ENCODE measurements around the gene BICRA.
"Not testable (repeated sequence)": the region's sequence is repeated elsewhere in the genome, so short reads cannot be mapped to it uniquely, and the experiment has no call there.

Gene BICRA

DNA sequence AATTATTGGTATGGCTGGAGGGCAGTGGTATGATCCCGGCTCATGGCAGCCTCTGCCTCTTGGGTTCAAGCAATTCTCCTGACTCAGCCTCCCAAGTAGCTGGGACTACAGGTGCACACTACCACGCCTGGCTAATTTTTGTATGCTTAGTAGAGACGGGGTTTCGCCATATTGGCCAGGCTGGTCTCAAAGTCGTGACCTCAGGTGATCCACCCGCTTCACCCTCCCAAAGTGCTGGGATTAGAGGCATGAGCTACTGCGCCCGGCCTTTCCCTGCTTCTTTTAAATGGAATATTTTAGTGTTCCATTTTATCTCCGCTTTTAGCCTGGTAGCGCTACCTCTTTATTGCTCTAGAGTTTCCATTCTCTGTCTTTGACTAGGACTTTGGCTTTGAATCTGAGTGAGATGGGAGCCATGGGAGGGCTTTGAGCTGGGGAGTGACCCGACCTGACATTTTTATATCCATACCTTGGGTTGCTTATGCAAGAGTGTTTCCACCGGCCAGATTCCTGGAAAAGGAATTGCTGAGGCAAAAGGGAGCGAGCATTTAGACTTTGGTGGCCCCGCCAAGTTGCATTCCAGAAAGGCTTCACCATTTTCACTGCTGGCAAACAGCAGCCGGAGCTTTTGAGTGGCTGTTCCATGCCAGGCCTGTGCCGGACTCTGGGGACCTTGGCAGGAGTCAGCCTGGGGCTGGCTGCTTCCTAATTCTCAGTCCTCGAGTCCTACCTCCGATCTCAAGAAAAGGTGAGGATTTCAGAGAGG, 22.9 kb downstream of the BICRA start:
- no peak for DNase-seq

DNA sequence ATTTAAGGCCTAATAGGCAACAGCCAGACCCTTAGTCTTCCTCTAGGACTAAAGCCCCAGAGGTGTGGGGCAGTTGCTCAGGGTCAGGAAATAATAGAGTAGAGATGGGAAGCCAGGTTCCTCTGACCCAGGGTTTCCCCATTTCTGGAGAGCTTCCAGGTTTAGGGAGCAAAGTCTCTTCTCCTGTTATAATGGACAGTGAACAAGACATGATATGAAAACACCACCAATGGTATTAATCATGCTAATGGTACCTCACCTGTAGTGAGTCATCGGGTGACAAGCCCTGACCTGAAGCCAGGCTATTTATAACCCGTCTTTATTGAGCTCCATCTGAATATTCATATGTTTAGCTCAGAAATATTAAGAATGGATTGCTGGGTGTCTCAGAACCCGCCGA, 24.6 kb downstream of the BICRA start:
- no peak for DNase-seq

DNA sequence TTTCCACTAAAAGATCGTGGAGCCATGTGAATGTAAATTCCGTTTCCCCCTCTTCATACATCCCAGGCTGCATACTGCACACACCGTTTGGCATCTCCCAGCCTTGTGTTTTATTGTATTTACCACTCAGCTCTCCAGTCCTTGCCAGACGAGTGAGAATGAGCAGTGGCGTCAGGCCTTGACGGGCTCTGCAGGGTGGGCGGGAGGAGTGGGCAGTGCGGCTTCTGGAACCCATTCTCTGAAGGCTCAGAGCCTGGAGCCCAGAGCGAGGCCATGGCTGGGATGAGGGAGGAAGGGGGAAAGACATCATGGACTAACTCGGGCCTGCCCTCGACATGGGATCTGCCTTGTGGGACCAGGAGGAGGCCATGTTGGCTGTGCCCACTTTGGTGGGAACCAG, 25.1 kb downstream of the BICRA start:
- no peak for DNase-seq

DNA sequence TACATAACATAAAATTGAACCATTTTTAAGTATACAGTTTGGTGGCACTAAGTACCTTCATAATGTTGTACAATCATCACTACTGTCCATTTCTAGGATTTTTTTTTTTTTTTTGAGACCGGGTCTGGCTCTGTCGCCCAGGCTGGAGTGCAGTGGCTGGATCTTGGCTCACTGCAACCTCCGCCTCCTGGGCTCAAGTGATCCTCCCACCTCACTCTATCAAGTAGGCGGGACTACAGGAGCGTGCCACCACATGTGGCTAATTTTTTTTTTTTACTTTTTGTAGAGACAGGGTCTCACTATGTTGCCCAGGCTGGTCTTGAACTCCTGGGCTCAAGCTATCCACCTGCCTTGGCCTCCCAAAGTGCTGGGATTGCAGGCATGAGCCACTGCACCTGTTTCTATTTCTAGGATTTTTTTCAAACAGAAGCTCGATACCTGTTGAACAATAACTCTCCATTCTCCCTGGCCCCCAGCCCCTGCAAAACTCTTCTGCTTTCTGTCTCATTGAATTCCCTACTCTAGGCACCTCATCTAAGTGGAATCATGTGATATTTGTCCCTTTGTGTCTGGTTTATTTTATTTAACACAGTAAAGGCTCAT, 26.3 kb downstream of the BICRA start:
- not testable (repeated sequence) for DNase-seq

DNA sequence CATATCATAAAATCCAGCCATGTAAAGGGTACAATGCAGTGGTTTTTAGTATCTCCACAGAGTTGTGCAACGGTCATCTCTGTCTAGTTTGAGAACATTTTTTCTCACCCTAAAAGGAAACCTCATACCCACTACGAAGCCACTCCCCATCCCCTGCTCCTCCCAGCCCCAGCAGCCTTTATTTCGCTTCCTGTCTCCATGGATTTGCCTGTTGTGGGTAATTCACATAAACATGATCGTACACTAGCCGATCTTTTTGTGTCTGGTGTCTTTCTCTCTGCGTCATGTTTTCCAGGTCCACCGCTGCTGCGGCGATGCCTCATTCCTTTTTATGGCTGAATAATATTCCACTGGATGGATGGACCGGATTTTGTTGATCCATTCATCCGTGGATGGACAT, 28.6 kb downstream of the BICRA start:
- no peak for DNase-seq

DNA sequence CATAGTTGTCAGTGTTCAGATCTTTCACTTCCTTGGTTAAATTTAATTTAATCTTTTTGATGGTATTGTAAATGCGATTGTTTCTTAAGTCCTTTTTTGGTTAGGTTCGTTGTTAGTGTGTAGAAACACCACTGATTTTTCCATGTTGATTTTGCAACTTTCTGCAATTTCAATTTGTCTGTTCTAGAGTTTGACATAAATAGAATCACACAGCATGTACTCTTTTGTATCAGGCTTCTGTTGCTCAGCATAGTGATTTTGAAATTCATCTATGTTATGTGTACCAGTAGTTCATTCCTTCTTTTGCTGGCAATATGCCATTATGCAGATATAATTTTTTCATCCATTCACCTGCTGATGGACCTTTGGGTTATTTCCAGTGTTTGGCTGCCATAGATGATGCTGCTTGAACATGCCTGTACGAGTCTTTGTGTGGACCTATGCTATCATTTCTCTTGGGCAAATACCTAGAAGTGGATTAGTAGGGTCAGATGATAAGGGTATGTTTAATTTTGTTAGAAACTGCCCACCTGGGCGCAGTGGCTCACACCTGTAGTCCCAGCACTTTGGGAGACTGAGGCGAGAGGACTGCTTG, 33.1 kb downstream of the BICRA start:
- no peak for DNase-seq

DNA sequence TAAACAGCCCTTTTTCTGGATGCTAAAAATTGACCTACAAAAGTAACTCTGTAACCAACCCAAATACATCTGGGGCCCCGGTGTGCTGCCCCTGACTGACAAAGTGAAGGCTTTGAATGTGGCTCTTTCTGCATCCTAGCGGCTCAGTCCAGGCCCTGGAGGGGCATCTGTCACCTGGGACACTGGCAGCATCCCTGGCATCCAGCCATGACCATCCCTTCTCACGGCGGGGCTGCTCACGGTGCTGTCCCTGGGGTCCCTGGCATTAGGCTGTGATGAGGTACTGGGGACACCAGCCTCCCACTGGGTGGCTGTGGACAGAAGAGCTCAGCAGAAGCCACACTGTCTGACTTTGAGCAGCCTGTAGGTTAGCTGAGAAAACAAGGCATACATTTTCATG, 34.3 kb downstream of the BICRA start:
- no peak for DNase-seq

DNA sequence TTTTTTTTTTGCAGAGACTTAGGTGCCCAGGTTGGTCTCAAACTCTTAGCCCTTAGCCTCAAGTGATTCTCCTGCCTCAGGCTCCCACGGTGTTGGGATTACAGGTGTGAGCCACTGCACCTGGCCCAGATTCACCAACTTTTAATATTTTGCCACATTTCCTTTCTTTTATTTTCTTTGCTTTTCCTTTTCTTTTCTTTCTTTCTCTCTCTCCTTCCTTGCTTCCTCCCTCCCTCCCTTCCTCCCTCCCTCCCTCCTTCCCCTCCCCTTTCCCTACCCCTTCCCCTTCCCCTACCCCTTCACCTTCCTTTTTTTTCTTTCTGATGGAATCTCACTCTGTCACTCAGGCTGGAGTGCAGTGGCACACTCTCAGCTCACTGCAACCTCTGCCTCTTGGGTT, 35.3 kb downstream of the BICRA start:
- no peak for DNase-seq

DNA sequence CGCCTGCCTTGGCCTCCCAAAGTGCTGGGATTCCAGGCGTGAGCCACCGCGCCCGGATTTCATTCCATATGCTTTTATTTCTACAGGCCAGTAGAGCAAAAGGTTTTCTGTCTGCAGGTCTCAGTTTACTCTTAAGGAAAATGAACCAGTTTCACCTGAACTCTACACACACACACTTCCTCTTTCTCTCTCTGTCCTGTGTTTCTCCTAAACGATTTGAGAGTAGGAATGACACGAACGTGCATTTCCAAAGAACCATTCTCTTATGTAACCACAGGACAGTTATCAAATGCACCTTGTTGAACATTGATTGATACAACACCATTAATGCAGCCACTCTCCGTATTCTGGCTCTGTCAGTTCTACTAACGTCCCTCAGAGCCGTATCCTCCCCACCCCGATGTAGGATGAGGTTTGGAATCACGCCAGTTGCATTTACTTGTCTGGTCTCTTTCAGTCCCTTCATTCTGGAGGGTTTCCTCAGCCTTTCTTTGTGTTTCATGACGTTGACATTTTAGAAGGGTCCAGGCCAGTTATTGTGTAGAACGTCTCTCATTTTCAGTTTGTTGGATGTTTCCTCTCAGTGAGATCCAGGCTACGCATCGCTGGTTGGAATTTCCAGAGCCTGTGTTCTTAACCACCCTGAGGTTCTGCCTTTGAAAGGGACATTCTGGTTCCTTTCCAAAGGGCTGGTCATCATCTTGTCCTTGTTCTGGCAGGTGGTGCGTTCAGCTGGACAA, 36.0 kb downstream of the BICRA start:
- DNase-seq, result no peak

DNA sequence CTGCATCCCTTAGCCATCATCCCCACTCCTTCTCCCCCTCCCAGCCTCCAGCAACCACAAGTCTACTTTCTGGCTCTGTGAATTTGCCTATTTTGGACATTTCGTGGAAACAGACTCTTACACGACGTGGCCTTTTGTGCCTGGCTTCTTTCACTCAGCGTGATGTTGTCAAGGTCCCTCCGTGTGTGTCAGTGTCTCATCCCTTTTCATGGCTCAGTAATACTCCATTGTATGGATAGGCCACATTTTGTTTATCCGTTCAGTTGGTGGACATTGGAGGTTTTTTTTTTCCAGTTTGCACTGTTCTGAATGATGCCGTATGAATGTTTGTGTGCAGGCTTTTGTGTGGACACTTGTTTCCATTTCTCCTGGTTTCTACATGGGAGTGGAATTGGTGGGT, 38.0 kb downstream of the BICRA start:
- DNase-seq, result no peak

DNA sequence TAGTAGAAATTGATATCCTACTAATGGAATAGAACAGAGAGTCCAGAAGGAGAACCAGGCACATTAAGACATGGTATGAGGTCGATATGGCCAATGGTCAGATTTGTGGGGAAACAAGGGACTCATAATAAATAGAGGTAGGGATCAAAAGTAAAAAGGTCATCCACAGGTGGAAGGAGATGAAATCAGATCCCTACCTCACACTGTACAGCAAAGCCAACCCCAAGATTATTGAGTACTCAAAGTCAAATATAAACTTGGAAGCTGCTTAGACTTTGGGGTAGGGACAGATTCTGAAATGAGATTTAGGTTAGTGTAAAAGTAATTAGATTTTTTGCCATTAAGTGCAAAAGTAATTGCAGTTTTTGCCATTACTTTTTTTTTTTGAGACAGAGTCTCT, 40.7 kb downstream of the BICRA start:
- no peak for DNase-seq

DNA sequence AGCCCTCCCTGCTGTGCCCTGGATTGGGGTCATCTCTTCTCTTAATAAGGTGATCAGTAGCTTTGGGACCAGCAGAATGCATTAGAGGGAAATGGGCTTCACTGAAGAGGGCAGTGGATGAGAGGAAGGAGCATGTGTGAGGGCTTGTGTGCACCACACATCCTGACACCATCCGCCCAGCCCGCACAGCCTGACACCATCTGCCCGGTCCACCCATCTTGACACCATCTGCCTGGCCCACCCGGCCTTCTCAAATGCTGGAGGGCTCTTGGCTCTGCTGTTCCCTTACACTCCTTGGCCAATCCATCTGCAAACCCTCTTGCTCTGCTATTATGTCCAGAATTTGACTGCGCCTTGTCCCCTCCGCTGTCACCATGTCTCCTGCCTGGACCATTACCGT, 41.8 kb downstream of the BICRA start:
- DNase-seq, result no peak

DNA sequence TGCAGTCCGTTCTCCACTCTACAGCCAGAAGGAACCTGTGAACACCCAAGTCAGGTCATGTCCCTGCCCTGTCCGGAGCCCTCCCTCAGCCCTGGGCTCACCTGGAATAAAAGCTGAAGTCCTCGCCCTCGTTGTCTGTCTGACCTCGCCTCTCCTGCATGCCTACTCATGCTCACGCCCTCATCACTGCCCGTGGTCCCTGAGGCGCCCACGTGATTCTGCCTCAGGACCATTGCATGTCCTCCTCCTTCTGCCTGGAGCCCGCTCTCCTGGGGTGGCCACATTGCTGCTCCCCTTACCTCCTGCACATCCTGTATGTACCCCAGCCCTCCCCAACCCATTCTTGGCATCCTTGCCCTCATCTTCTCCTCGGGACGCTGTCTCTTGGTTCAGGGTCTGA, 42.2 kb downstream of the BICRA start:
- no peak for DNase-seq

DNA sequence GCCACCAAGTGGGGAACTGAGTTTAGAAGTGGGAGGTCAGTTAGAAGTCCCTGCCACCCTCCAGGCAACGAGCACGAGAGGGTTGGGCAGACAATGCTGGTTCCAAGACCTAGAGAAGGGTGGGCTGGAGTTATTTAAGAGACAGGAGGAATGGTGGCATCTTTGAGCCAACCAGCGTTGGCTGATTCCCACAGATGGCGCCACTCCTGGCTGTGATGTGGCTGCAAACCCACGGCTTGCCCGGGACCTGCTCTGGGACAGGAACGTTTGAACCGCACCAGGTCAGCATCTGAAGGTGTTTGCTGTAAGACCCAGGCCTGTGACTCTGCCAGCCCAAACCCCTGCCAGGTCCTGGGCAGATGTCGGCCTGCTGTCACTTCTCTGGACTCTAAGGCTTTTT, 42.8 kb downstream of the BICRA start:
- DNase-seq, result no peak

DNA sequence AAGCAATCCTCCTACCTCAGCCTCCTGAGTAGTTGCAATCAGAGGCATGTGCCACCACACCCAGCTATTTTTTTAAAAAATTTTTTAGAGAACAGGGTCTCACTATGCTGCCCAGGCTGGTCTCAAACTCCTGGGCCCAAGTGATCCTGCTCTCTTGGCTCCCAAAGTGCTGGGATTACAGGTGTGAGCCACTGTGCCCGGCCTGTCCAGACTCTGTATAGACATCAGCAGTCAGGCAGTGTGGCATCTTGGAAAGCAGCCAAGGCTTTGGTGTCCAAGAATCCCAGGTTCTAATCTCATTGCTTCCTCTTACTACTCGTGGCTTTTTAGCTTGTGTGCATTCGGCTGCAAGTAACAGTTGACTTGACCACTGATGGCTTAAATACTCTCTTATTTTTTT, 43.4 kb downstream of the BICRA start:
- no peak for DNase-seq

DNA sequence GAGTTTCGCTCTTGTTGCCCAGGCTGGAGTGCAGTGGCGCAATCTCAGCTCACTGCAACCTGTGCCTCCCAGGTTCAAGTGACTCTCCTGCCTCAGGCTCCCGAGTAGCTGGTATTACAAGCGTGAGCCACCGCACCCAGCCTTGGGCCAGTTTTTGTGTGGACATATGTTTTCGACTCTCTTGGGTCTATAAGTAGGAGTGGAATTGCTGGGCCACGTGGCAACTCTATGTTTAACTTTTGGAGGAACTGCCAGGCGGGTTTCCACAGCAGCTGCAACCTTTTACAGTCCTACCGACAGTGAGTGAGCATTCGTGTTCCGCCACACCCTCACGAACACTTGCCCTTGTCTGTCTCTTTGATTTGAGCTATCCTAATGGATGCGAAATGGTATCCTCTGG, 44.9 kb downstream of the BICRA start:
- no peak for DNase-seq

DNA sequence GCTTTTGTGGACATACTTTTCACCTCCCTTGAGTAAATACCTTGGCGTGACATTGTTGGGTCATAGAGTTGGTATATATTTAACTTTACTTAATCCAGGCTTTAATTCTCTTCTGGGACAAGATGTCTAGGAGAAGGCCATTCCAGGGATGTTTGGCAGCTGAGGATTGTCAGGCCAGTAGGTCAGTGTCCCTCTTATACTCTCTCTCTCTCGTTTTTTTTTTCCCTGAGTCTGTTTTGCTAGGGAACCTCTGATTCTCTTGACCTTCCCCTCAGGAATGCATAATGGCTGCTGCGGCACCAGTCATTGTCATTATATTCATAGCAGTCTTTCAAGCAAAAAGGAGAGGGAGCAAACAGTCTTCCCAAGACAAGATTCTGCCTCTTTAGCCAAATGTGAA, 48.8 kb downstream of the BICRA start:
- DNase-seq, result no peak

DNA sequence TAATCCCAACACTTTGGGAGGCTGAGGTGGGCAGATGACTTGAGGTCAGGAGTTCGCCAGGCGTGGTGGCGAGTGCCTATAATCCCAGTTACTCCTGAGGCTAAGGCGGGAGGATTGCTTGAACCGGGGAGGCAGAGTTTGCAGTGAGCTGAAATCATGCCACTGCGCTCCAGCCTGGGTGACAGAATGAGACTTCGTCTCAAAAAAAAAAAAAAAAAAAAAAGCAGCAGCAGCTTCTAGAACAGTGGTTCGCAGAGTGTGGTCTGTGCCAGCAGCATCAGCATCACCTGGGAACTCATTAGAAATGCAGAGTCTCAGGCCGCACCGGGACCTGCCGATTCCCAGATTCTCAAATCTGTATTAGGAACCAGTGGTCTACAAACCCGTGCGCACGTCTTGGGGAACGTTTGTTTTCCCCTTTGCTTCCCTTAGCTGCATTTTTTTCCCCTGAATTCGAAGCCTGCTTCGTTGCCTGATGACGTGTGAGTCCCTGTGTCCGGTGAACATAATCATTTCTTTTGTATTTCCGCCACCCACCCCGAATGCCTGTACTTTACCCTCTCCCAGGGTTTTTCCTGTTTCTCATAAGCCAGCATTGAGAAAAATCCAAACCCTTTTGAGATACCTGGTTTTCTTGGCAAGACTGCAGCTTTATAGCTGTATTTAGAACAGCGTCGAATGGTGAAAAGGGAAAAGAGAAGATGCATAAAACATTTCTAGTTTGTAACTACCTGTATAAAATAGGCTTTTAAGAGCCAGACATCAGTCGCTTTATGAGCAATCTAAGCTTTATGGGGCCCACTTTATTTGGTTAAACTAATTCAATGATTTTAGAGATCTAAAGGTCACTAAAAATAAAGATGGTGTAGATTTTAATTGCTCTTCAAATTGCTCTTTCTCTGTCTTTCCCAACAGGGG, 49.8 kb downstream of the BICRA start:
- no peak for DNase-seq

DNA sequence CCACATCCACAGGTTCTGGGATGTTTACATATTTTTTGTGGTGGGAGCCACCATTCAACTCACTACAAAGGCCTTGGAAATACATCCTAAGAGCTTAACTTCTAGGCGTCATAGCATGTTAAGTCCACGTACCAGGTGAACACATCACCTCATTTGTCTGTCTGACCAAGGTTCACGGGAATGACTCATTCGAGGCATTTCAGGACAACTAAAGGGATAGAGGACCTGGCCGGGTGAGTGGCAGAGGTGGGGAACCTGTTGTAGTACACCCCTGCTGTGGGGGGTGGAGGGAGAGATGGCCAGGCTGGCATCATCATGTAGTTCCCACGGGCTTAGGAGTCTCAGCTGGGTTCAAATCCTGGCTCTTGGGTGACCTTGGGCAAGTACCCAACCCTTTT, 51.5 kb downstream of the BICRA start:
- no peak for DNase-seq

DNA sequence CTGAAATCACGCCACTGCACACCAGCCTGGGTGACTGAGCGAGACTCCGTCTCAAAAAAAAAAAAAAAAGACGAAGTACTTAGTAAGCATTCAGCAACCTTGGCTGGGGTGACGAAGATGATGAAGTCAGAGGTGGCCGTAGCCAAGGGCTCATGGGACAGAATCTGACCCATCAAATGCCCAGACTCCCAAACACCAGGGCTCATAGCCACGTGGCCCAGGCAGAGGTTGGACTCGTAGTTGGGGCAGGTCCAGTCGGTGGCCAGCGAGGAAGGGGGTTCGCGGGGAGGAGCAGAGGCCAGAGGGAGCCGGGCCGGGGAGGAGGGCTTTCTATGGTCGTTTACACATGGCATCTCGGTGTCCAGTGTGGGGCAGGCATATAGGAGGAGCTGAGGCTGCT, 52.2 kb downstream of the BICRA start:
- no peak for DNase-seq

DNA sequence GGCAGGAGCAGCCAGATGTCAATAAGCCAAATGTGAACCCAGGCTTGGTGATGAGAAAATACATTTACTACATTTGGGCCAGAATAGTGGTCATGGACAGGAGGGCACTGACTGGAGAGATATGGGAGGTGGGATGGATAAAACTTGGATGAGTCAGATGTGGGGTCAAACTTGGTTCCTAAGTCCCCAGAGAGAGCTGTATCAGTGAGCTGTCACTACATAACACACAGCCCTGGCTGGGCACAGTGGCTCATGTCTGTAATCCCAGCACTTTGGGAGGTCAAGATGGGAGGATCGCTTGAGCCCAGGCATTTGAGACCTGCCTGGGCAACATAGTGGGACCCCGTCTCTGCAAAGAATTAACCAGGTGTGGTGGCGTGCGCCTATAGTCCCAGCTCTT, 52.7 kb downstream of the BICRA start:
- DNase-seq, result no peak

DNA sequence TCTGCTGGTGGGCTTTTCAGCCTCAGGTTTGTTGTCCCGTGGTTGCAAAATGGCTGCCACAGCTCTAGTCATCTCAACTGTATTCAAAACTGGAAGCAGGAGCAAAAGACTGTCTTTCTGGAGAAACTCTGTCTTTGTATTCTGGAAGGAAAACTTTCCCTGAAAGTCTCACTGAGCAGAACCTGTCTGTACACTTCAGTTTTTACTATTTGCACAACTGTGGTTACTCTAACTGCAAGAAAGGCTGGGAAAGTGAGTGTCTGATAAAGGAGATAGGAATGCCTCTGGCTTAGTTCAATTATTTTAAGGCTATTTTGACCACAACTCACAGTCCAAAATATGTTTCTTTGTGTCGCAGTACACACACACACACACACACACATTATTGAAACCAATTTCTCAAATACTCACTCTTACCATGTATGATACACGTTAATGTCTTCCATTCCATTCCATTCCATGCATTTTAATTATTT, 54.5 kb downstream of the BICRA start:
- no peak for DNase-seq
